ENCODE data around the gene C6orf89. TPM values are rescaled to one million over a fixed set of nuclear protein-coding genes. Genes with fewer than 3 reads are reported as not detected.

Gene C6orf89
- polyA plus RNA-seq, 1 experiment = 59.7 TPM

DNA sequence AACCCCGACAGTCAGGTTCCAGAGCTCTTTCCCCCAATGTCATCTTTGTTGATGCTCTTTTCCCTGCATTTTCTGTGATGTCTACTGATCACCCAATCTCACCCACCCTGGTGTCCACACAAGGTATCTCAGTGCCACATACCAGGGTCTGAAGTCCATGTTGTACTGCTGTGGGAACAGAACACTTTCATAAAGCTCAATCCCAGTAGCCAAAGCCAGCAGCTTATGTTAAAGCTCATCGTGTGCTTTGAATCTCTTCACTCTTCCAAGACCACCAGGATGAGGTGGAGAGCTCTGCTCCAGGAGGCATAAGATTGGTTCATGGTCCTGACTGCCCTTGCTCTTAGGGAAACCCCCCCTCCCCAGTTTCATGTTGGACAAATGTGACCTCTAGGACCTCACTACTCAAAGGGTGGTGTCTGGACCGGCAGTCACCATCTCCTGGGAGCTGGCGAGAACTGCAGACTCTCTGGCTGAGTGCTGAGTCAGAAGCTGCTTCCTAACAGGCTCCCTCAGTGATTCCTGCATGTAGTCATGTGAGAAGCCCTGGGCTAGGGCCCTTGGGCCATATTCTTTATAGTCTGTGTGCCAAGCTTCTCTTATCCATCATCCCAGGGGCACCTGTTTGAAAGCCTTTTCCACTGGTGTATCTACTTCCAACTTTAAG lies 33.1 kb upstream of the C6orf89 start:
- peak overlapping the region; percentile 68 for H3K27ac ChIP-seq (ENCODE audit: low read depth, low read length)
- ChIA-PET POLR2A (interaction anchor here (0.6 to 1.4 kb wide), 3 partner anchors 12 to 131 kb away, joined by 3 to 4 read pairs (median 3); no protein-coding TSS in a partner anchor), CTCF (interaction anchor here (0.7 to 6.2 kb wide), 18 partner anchors 8 to 358 kb away, joined by 3 to 57 read pairs (median 6); partner anchors contain the start of genes C6orf89 and PPIL1)
- peaks cover 8% of the 10 kb centered on the region for H3K9me3 ChIP-seq (ENCODE audit: control insufficient read depth, insufficient read depth, low read length)
- H3K27me3 ChIP-seq (ENCODE audit: control insufficient read depth, insufficient read depth, low read length) = no peaks in the 10 kb centered on the region
- TF ChIP-seq, protein P1, sequence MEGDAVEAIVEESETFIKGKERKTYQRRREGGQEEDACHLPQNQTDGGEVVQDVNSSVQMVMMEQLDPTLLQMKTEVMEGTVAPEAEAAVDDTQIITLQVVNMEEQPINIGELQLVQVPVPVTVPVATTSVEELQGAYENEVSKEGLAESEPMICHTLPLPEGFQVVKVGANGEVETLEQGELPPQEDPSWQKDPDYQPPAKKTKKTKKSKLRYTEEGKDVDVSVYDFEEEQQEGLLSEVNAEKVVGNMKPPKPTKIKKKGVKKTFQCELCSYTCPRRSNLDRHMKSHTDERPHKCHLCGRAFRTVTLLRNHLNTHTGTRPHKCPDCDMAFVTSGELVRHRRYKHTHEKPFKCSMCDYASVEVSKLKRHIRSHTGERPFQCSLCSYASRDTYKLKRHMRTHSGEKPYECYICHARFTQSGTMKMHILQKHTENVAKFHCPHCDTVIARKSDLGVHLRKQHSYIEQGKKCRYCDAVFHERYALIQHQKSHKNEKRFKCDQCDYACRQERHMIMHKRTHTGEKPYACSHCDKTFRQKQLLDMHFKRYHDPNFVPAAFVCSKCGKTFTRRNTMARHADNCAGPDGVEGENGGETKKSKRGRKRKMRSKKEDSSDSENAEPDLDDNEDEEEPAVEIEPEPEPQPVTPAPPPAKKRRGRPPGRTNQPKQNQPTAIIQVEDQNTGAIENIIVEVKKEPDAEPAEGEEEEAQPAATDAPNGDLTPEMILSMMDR (IDR thresholded peaks at IDR 0.05; ENCODE audit: low read depth, low read length) = 0 out of 2 replicates have a peak, but pooled peaks have one; percentile 5
- DNase-seq (ENCODE audit: low read depth, low spot score) = no peak
- no peak overlapping the region for H3K4me3 ChIP-seq (ENCODE audit: low read depth, low read length)

DNA sequence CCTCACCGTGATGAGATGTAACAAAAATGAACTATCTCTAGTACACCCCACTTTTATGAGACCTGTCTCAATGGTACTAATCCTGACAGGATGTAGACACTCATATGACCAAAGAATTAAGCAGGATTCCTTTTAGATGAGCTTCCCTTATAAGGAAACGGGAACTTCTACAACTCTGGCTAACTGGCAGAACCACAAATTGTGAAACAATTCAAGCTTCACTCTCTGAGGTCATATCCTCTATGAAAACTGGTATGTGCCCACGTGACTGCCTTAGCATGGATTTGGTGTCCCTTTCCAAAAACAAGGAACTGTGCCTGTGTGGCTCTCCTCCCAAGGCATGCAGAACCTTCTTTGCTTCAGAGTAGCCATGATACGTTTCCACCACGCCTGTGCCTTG lies 32.4 kb upstream of the C6orf89 start:
- Histone ChIP-seq H3K27ac (ENCODE audit: low read depth, low read length) (peak overlapping the region; percentile 68), H3K27me3 (ENCODE audit: control insufficient read depth, insufficient read depth, low read length) (no peaks in the 10 kb centered on the region), H3K4me3 (ENCODE audit: low read depth, low read length) (no peak overlapping the region), H3K9me3 (ENCODE audit: control insufficient read depth, insufficient read depth, low read length) (peaks cover 8% of the 10 kb centered on the region)
- peak; percentile 62 for DNase-seq (ENCODE audit: low read depth, low spot score)
- TF ChIP-seq, protein P1 (IDR thresholded peaks at IDR 0.05; ENCODE audit: low read depth, low read length) = no peak
- CTCF ChIA-PET = interaction anchor here (0.5 to 6.2 kb wide), 12 partner anchors 10 to 357 kb away, joined by 3 to 57 read pairs (median 6); partner anchors contain the start of gene C6orf89
- POLR2A ChIA-PET = interaction anchor here (0.6 to 1.4 kb wide), 2 partner anchors 21 to 131 kb away, joined by 3 read pairs; no protein-coding TSS in a partner anchor

DNA sequence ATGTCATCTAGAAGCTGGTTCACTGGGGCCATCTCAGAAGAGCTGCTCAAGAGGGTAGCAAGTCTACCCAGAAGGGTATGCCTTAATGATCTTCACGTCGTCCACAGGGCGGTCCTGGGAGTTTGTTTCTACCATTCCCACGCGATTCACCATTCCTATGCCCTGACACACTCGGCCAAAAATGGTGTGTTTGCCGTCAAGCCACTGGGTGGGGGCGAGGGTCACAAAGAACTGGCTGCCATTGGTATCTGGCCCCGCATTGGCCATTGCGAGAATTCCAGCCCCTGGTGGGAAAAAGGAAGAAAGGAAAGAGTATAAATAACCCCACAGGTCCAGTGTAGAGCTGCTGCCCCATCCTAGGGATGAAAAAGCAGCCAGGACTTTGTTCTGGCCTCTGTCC lies 30.0 kb upstream of the C6orf89 start:
- TF ChIP-seq, protein P1 (IDR thresholded peaks at IDR 0.05; ENCODE audit: low read depth, low read length) = no peak

DNA sequence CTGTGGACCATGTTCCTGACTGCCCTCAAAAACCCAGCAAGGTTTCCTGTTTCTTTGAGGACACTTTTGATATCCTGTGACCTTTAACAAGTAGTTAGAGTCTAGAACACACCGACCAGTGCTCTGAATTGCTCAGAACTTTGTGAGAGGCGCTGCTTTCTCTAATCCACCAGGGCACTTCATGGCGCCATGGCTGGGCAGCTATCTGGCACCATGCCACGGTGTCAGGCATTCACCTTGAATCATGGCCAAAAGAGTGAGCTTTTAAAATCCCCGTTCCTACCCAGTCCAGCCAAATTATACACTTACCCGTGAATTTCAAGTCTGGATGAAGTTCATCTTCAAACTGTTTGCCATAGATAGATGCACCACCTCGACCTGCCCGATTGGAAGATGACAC lies 29.5 kb upstream of the C6orf89 start:
- Histone ChIP-seq H3K27ac (ENCODE audit: low read depth, low read length) (no peak overlapping the region), H3K4me3 (ENCODE audit: low read depth, low read length) (no peak overlapping the region), H3K27me3 (ENCODE audit: control insufficient read depth, insufficient read depth, low read length) (no peaks in the 10 kb centered on the region), H3K9me3 (ENCODE audit: control insufficient read depth, insufficient read depth, low read length) (no peaks in the 10 kb centered on the region)
- DNase-seq (ENCODE audit: low read depth, low spot score) = no peak
- TF ChIP-seq, protein P1 (IDR thresholded peaks at IDR 0.05; ENCODE audit: low read depth, low read length) = no peak
- ChIA-PET POLR2A (no interaction called here), CTCF (interaction anchor here (1.0 kb wide), 1 partner anchor 17 kb away, joined by 3 read pairs; no protein-coding TSS in a partner anchor)

More for the DNA sequence above, 30.0 kb upstream of the C6orf89 start:
- no peak for DNase-seq (ENCODE audit: low read depth, low spot score)
- H3K4me3 ChIP-seq (ENCODE audit: low read depth, low read length) = no peak overlapping the region
- no peaks in the 10 kb centered on the region for H3K27me3 ChIP-seq (ENCODE audit: control insufficient read depth, insufficient read depth, low read length)
- H3K27ac ChIP-seq (ENCODE audit: low read depth, low read length) = no peak overlapping the region
- ChIA-PET CTCF (interaction anchor here (1.0 kb wide), 1 partner anchor 18 kb away, joined by 3 read pairs; no protein-coding TSS in a partner anchor), POLR2A (no interaction called here)
- peaks cover 3% of the 10 kb centered on the region; the same call in 1 of the 2 replicates for H3K9me3 ChIP-seq (ENCODE audit: control insufficient read depth, insufficient read depth, low read length)

DNA sequence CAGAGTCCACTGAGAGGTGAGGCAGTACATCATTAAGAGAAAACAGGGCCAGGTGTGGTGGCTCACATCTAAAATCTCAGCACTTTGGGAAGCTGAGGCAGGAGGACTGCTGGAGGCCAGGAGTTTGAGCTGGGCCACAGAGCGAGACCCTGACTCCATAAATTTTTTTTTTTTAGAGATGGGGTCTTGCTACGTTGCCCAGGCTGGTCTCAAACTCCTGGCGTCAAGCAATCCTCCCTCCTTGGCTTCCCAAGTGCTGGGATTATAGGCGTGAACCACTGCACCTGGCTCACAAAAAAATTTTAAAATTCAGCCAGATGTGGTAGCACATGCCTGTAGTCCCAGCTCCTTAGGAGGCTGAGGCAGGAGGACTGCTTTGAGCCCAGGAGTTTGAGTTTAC lies 28.4 kb upstream of the C6orf89 start:
- ChIA-PET CTCF (interaction anchor here (1.0 to 1.1 kb wide), 2 partner anchors 28 to 160 kb away, joined by 3 to 4 read pairs; no protein-coding TSS in a partner anchor), POLR2A (interaction anchor here (0.6 kb wide), 1 partner anchor 127 kb away, joined by 3 read pairs; no protein-coding TSS in a partner anchor)

More for the DNA sequence above, 28.4 kb upstream of the C6orf89 start:
- no peak overlapping the region for H3K27ac ChIP-seq (ENCODE audit: low read depth, low read length)
- no peaks in the 10 kb centered on the region for H3K9me3 ChIP-seq (ENCODE audit: control insufficient read depth, insufficient read depth, low read length)
- TF ChIP-seq, protein P1 (IDR thresholded peaks at IDR 0.05; ENCODE audit: low read depth, low read length) = no peak
- H3K4me3 ChIP-seq (ENCODE audit: low read depth, low read length) = no peak overlapping the region
- no peak for DNase-seq (ENCODE audit: low read depth, low spot score)
- H3K27me3 ChIP-seq (ENCODE audit: control insufficient read depth, insufficient read depth, low read length) = no peaks in the 10 kb centered on the region

Data from AG04450 (cell line).